Progenitor cell of endocrine pancreas (in vitro differentiated cells): ENCODE measurements around the gene BMPR1B. TPM values are rescaled to one million over a fixed set of nuclear protein-coding genes. Genes with fewer than 3 reads are reported as not detected.
A peak's percentile ranks its signal among the peaks of the same experiment; 100 is the strongest.

Experiments used
- DNase-seq: peaks from one replicate; pipeline ENCODE4 v3.0.0; 2021; ENCODE audit warnings: low spot score; ENCODE audit not compliant: unreplicated experiment
- H3K27ac Mint-ChIP-seq: 2 replicates; pipeline ENCODE4 v1.8.0; 2021; ENCODE audit warnings: mild to moderate bottlenecking, moderate library complexity, mixed read lengths
- H3K27me3 Mint-ChIP-seq: 2 replicates; pipeline ENCODE4 v1.8.0; 2021; ENCODE audit warnings: mixed read lengths
- H3K36me3 Mint-ChIP-seq: 2 replicates; pipeline ENCODE4 v1.8.0; 2022; ENCODE audit warnings: mixed read lengths; ENCODE audit not compliant: insufficient read depth
- H3K4me1 Mint-ChIP-seq: 2 replicates; pipeline ENCODE4 v1.8.0; 2021; ENCODE audit warnings: low read depth, mixed read lengths
- H3K4me3 Mint-ChIP-seq: 2 replicates; pipeline ENCODE4 v1.8.0; 2021; ENCODE audit warnings: low read depth, mild to moderate bottlenecking, moderate library complexity, mixed read lengths
- H3K9me3 Mint-ChIP-seq: 2 replicates; pipeline ENCODE4 v1.8.0; 2021; ENCODE audit warnings: low read depth, mixed read lengths
- total RNA-seq: library from RNA; stranded (reverse); gene quantifications from 2 replicates; pipeline ENCODE4 v1.2.1, GENCODE V29; 2021
- TF ChIP-seq, protein P1 (sequence below): fragments of 200-600 bp; sonication (generic); IDR thresholded peaks from one replicate; pipeline ENCODE4 v1.5.0; 2021; ENCODE audit warnings: antibody characterized with exemption, mild to moderate bottlenecking; ENCODE audit not compliant: unreplicated experiment

BMPR1B gene
- total RNA-seq, 1 donor from 2014 or later, result 21.1 TPM

GRCh38 chr4:95004912-95005311 is 247.2 kb downstream of the BMPR1B start:
- Mint-ChIP-seq H3K4me3 (no peak overlapping the region), H3K36me3 (no peaks in the 10 kb centered on the region), H3K4me1 (peaks cover 4% of the 10 kb centered on the region), H3K27ac (no peak overlapping the region), H3K27me3 (no peaks in the 10 kb centered on the region), H3K9me3 (no peaks in the 10 kb centered on the region)
- no peak for DNase-seq
- TF ChIP-seq, protein P1, sequence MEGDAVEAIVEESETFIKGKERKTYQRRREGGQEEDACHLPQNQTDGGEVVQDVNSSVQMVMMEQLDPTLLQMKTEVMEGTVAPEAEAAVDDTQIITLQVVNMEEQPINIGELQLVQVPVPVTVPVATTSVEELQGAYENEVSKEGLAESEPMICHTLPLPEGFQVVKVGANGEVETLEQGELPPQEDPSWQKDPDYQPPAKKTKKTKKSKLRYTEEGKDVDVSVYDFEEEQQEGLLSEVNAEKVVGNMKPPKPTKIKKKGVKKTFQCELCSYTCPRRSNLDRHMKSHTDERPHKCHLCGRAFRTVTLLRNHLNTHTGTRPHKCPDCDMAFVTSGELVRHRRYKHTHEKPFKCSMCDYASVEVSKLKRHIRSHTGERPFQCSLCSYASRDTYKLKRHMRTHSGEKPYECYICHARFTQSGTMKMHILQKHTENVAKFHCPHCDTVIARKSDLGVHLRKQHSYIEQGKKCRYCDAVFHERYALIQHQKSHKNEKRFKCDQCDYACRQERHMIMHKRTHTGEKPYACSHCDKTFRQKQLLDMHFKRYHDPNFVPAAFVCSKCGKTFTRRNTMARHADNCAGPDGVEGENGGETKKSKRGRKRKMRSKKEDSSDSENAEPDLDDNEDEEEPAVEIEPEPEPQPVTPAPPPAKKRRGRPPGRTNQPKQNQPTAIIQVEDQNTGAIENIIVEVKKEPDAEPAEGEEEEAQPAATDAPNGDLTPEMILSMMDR, result no peak

- Mint-ChIP-seq H3K4me1 (peaks cover 8% of the 10 kb centered on the region), H3K27me3 (no peaks in the 10 kb centered on the region), H3K4me3 (no peak overlapping the region), H3K9me3 (no peaks in the 10 kb centered on the region), H3K27ac (no peak overlapping the region), H3K36me3 (no peaks in the 10 kb centered on the region)
- TF ChIP-seq, protein P1, result no peak
- no peak for DNase-seq
Measured at GRCh38 chr4:95007998-95008397, 250.2 kb downstream of the BMPR1B start.

DNA sequence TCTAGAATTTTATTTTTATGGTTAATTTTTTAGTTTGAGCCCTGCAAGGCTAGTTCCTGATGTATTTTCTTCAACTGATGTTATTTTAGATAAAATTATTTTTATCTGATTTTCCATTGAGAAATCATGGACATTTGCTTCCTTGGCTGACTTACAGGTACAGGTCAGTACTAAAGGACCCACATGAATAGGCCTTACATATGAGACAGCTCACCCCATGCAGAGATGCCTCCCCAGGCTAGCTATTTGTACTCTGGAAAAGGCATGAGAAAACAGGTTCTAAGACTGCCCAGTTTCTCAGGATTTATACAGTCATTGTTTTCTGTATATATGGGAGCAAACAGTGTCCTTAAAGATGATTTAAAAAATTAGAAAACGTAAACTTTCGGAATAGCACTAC is 255.5 kb downstream of the BMPR1B start:
- DNase-seq, result no peak
- Mint-ChIP-seq H3K27ac (no peak overlapping the region), H3K4me1 (peaks cover 21% of the 10 kb centered on the region), H3K36me3 (no peaks in the 10 kb centered on the region), H3K4me3 (no peak overlapping the region), H3K27me3 (no peaks in the 10 kb centered on the region), H3K9me3 (no peaks in the 10 kb centered on the region)
- TF ChIP-seq, protein P1, result no peak

GRCh38 chr4:95014068-95014467 is 256.3 kb downstream of the BMPR1B start:
- no peaks in the 10 kb centered on the region for H3K36me3 Mint-ChIP-seq
- no peaks in the 10 kb centered on the region for H3K27me3 Mint-ChIP-seq
- no peak overlapping the region for H3K27ac Mint-ChIP-seq
- no peak for DNase-seq
- no peak overlapping the region for H3K4me3 Mint-ChIP-seq
- TF ChIP-seq, protein P1, result no peak
- peaks cover 29% of the 10 kb centered on the region for H3K4me1 Mint-ChIP-seq
- no peaks in the 10 kb centered on the region for H3K9me3 Mint-ChIP-seq

GRCh38 chr4:95017305-95018064 is 259.7 kb downstream of the BMPR1B start:
- Mint-ChIP-seq H3K9me3 (no peaks in the 10 kb centered on the region), H3K4me1 (peaks cover 32% of the 10 kb centered on the region), H3K4me3 (peak overlapping the region; percentile 5), H3K27ac (peak overlapping the region; percentile 56), H3K27me3 (no peaks in the 10 kb centered on the region), H3K36me3 (no peaks in the 10 kb centered on the region)
- DNase-seq, result no peak
- TF ChIP-seq, protein P1, result no peak
